SK-N-SH (cell line): Measurements from ENCODE around the gene RAPGEF4. TPM values are rescaled to one million over a fixed set of nuclear protein-coding genes. Genes with fewer than 3 reads are reported as not detected.

ENCODE experiments used
- CTCF ChIA-PET: fragments of 300-600, 350-600 bp; formaldehyde crosslinking; extraction: SDS; loops from one replicate; lab custom pipeline; 2021; lab: Yijun Ruan, JAX
- POLR2A ChIA-PET: fragments of 350-600 bp; sonication (Branson Sonifier 250); formaldehyde crosslinking; extraction: SDS; loops from one replicate; lab custom pipeline; 2020; ENCODE audit warnings: antibody characterized with exemption, inconsistent platforms; lab: Yijun Ruan, JAX
- DNase-seq: peaks from one replicate; pipeline ENCODE4 v3.0.0; 2012
- H2AFZ ChIP-seq: fragments of 200-600 bp; sonication (generic); 2 replicates; pipeline ENCODE4 v1.8.1; 2016; ENCODE audit warnings: antibody characterized with exemption, mild to moderate bottlenecking, low read depth
- H3F3A ChIP-seq: fragments of 200-600 bp; sonication (generic); replicated peaks from 2 replicates; pipeline ENCODE3; 2016; ENCODE audit warnings: antibody characterized with exemption, mild to moderate bottlenecking; ENCODE audit not compliant: insufficient read depth
- H3K27ac ChIP-seq, 2 experiments: fragments of 200-500 bp in 1 of 2; fragments of 200-600 bp in 1 of 2; sonication (Bioruptor generic) in 1 of 2; sonication (generic), shearing (Covaris generic) in 1 of 2; 2 replicates each; pipeline versions ENCODE4 v1.5.1 to v1.6.1; 2014 to 2016; ENCODE audit warnings: low read depth in 2 of 2, inconsistent platforms in 1 of 2, low read length in 1 of 2, mild to moderate bottlenecking in 1 of 2, mixed read lengths in 1 of 2
- H3K27me3 ChIP-seq: fragments of 200-600 bp; sonication (generic), shearing (Covaris generic); 2 replicates; pipeline ENCODE4 v1.6.1; 2016; ENCODE audit warnings: mixed run types; ENCODE audit not compliant: insufficient read depth
- H3K36me3 ChIP-seq, 2 experiments: fragments of 200-500 bp in 1 of 2; fragments of 200-600 bp in 1 of 2; sonication (Bioruptor generic) in 1 of 2; sonication (generic) in 1 of 2; replicated peaks in 1 of 2; 2 replicates each; pipeline versions ENCODE3 to v1.5.1; 2014 to 2016; ENCODE audit warnings: low read length in 1 of 2, mild to moderate bottlenecking in 1 of 2; ENCODE audit not compliant: insufficient read depth in 2 of 2, control insufficient read depth in 1 of 2
- H3K4me1 ChIP-seq, 2 experiments: fragments of 200-500 bp in 1 of 2; fragments of 200-600 bp in 1 of 2; sonication (Bioruptor generic) in 1 of 2; sonication (generic), shearing (Covaris generic) in 1 of 2; 2 replicates each; pipeline versions ENCODE4 v1.5.1 to v1.6.1; 2014 to 2016; ENCODE audit warnings: low read depth in 1 of 2, low read length in 1 of 2, mixed run types in 1 of 2; ENCODE audit not compliant: insufficient read depth in 2 of 2, control insufficient read depth in 1 of 2
- H3K4me2 ChIP-seq: fragments of 200-600 bp; sonication (generic), shearing (Covaris generic); 2 replicates; pipeline ENCODE4 v1.6.1; 2017; ENCODE audit warnings: mixed run types
- H3K4me3 ChIP-seq, 2 experiments: fragments of 200-500 bp in 1 of 2; fragments of 200-600 bp in 1 of 2; sonication (Bioruptor generic) in 1 of 2; sonication (generic), shearing (Covaris generic) in 1 of 2; 2 replicates each; pipeline versions ENCODE4 v1.5.1 to v1.8.1; 2014 to 2016; ENCODE audit warnings: low read depth in 2 of 2, inconsistent platforms in 1 of 2, low read length in 1 of 2, mild to moderate bottlenecking in 1 of 2, mixed read lengths in 1 of 2, moderate library complexity in 1 of 2
- H3K79me2 ChIP-seq: fragments of 200-600 bp; sonication (generic); 2 replicates; pipeline ENCODE4 v1.8.1; 2017; ENCODE audit warnings: mild to moderate bottlenecking; ENCODE audit not compliant: insufficient read depth
- H3K9ac ChIP-seq: fragments of 200-600 bp; sonication (generic); 2 replicates; pipeline ENCODE4 v1.6.1; 2017; ENCODE audit warnings: mixed run types
- H3K9me2 ChIP-seq: fragments of 200-600 bp; sonication (generic); 2 replicates; pipeline ENCODE4 v1.6.1; 2017; ENCODE audit warnings: mixed run types
- H3K9me3 ChIP-seq: fragments of 200-600 bp; sonication (generic); 2 replicates; pipeline ENCODE4 v1.6.1; 2017; ENCODE audit warnings: mixed run types, mild to moderate bottlenecking, moderate library complexity
- H4K20me1 ChIP-seq: fragments of 200-600 bp; sonication (generic); 2 replicates; pipeline ENCODE4 v1.6.1; 2017; ENCODE audit warnings: mild to moderate bottlenecking, mixed run types; ENCODE audit not compliant: insufficient read depth
- GABPA ChIP-seq: IDR thresholded peaks from 2 replicates; pipeline ENCODE4 v1.4.0; 2012; ENCODE audit warnings: low read depth, mild to moderate bottlenecking
- GATA2 ChIP-seq: sonication (generic); formaldehyde crosslinking; IDR thresholded peaks from 2 replicates; pipeline ENCODE4 v1.5.0; 2020; ENCODE audit warnings: mild to moderate bottlenecking, missing genetic modification reagents
- IRF3 ChIP-seq: fragments of 150-350 bp; IDR thresholded peaks from 2 replicates; pipeline ENCODE4 v1.6.1; 2016; ENCODE audit warnings: mild to moderate bottlenecking, low read depth, low read length
- MEF2A ChIP-seq: IDR thresholded peaks from 2 replicates; pipeline ENCODE4 v1.4.0; 2012; ENCODE audit warnings: low read depth, borderline replicate concordance
- MXI1 ChIP-seq: IDR thresholded peaks from 2 replicates; pipeline ENCODE4 v1.6.1; 2012; ENCODE audit warnings: mild to moderate bottlenecking, low read depth, low read length, improper control_type of control experiment
- NFIC ChIP-seq: IDR thresholded peaks from 2 replicates; pipeline ENCODE4 v1.4.0; 2012; ENCODE audit warnings: borderline replicate concordance
- RFX5 ChIP-seq: IDR thresholded peaks from 2 replicates; pipeline ENCODE4 v1.6.1; 2012; ENCODE audit warnings: mild to moderate bottlenecking, improper control_type of control experiment, low read length
- TCF12 ChIP-seq: IDR thresholded peaks from 2 replicates; pipeline ENCODE4 v1.4.0; 2012
- ZBTB33 ChIP-seq: IDR thresholded peaks from 2 replicates; pipeline ENCODE4 v1.4.0; 2012; ENCODE audit warnings: low read depth, borderline replicate concordance
- WGBS: methylation state at CpG from one replicate; pipeline ENCODE4 v1.1.6; 2017; ENCODE audit warnings: low lambda C conversion rate; 5-methylcytosine and 5-hydroxymethylcytosine counted together
- polyA plus RNA-seq, 3 experiments: library from polyadenylated mRNA; depleted of rRNA; stranded (reverse); fragments of >200 nt; gene quantifications; 2 replicates each; pipeline ENCODE4 v1.2.3, GENCODE V29; 2012

RAPGEF4 gene
- polyA plus RNA-seq, 1 of the 3 experiments (the other 2 are of a cell fraction) = 0.30 TPM

GRCh38 chr2:172996387-172996961 is 260.8 kb downstream of the RAPGEF4 start:
- Histone ChIP-seq H3K4me2 (no peak overlapping the region), H3K9ac (no peak overlapping the region), H3K9me3 (no peaks in the 10 kb centered on the region), H3K36me3 (no peaks in the 10 kb centered on the region), H3F3A (no peaks in the 10 kb centered on the region), H3K4me3 (no peak overlapping the region), H3K4me1 (no peaks in the 10 kb centered on the region; a peak in 2 of 4 replicates), H3K27me3 (no peaks in the 10 kb centered on the region), H3K27ac (no peak overlapping the region; a peak in 2 of 4 replicates), H3K9me2 (no peaks in the 10 kb centered on the region), H3K79me2 (no peaks in the 10 kb centered on the region), H2AFZ (peak overlapping the region; percentile 55; the same call in 1 of the 2 replicates), H4K20me1 (no peaks in the 10 kb centered on the region)
- POLR2A ChIA-PET = no interaction called here
- no peak for DNase-seq
- WGBS = 72% methylated on average over 4 of the region's 5 CpGs
- CTCF ChIA-PET = interaction anchor here (1.1 kb wide), 1 partner anchor 183 kb away, joined by 3 read pairs; no protein-coding TSS in a partner anchor
- no peak for TF ChIP-seq GATA2 (CRISPR knock-in tag)
- no peak for TF ChIP-seq IRF3

GRCh38 chr2:172997031-172997430 is 261.4 kb downstream of the RAPGEF4 start:
- Histone ChIP-seq H3K4me1 (no peaks in the 10 kb centered on the region; a peak in 2 of 4 replicates), H3K27ac (no peak overlapping the region), H3K9me3 (no peaks in the 10 kb centered on the region), H3K9me2 (no peaks in the 10 kb centered on the region), H3K27me3 (no peaks in the 10 kb centered on the region), H3F3A (no peaks in the 10 kb centered on the region), H3K4me3 (no peak overlapping the region), H3K9ac (no peak overlapping the region), H2AFZ (no peak overlapping the region), H3K4me2 (no peak overlapping the region), H3K36me3 (no peaks in the 10 kb centered on the region), H3K79me2 (no peaks in the 10 kb centered on the region), H4K20me1 (no peaks in the 10 kb centered on the region)
- ChIA-PET POLR2A (no interaction called here), CTCF (interaction anchor here (1.6 kb wide), 1 partner anchor 65 kb away, joined by 6 read pairs; no protein-coding TSS in a partner anchor)
- WGBS = 90% methylated on average over 2 of the region's 2 CpGs
- no peak for TF ChIP-seq ZBTB33
- TF ChIP-seq GABPA = no peak
- TF ChIP-seq MXI1 = no peak
- no peak for TF ChIP-seq NFIC
- no peak for TF ChIP-seq IRF3
- TF ChIP-seq MEF2A = no peak
- TF ChIP-seq TCF12 = no peak
- no peak for TF ChIP-seq RFX5
- DNase-seq = no peak
